ENCODE data around the gene RCC2.
"Not testable (repeated sequence)": the region's sequence is repeated elsewhere in the genome, so short reads cannot be mapped to it uniquely, and the experiment has no call there.

RCC2 gene

DNA sequence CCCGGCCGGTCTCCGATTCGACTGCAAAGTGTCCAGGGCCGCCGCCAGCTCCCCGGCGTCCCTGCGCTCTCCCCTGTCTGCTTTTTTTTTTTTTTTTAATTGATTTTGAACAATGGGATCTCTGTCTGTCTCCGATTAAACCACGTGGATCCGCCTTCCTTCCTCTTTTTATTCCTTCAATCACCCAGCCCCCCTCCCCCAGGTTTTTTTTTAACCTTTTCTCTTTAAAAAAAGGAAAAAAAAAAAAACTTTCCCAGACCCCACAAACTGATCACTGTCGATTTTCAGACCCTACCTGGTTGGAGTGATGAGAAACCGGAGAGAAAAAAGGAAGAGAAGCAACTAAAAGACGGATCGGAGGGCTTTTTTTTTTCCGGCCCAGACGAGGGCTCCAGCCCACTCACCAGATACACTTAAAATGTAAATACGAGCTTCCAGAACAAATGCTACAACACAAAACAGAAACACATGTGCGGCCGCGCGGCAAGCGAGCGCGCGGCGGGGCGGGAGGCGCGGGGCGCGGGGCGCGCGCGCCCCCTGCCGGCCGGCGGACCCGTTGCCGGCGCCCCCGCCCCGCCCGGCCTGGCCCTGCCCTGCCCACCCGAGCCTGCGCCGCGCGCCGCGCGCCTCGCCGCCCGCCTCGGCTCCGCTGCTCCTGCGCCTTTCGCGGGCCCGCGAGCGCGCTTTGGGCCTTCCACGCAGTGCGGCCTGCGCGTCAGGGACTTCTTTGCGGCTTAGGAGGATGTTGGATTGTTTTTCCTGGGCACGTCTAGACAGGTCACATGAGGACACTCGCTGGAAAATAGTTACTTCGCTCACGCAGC, at the start of gene RCC2:
Gene RCC2, minus strand, starts transcription at position 428 of the 824 bp plus-strand sequence. CDS start 1,163 bp downstream, outside the sequence.
- in situ Hi-C loops (cut with HindIII; ENCODE audit: low pct_ligation_motif_present, low pct_unique_long_range_greater_than_20kb, low sequenced_read_pairs): no loop called here
- peak; percentile 69 for DNase-seq

GRCh38 chr1:17486242-17486641, 46.8 kb upstream of the RCC2 start:
- in situ Hi-C loops (cut with HindIII; ENCODE audit: low pct_ligation_motif_present, low pct_unique_long_range_greater_than_20kb, low sequenced_read_pairs): no loop called here
- DNase-seq: no peak

DNA sequence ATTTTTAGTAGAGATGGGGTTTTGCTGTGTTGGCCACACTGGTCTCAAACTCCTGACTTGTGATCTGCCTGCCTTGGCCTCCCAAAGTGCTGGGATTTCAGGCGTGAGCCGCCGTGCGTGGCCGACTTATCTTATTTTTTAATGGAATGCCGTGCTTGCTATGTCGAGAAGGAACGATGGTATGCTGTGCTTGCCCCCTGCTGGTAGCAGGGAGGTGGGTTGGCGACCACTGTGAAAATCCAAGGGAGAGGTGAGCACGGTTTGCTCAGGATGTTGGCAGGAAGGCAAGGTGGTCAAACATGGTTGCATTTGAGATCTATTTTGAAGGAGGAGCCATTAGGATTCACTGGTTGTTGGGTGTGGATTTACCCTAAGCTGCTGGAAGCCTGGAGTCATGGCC, 45.8 kb upstream of the RCC2 start:
- in situ Hi-C loops (cut with HindIII; ENCODE audit: low pct_ligation_motif_present, low pct_unique_long_range_greater_than_20kb, low sequenced_read_pairs): no loop called here
- peak; percentile 25 for DNase-seq

DNA sequence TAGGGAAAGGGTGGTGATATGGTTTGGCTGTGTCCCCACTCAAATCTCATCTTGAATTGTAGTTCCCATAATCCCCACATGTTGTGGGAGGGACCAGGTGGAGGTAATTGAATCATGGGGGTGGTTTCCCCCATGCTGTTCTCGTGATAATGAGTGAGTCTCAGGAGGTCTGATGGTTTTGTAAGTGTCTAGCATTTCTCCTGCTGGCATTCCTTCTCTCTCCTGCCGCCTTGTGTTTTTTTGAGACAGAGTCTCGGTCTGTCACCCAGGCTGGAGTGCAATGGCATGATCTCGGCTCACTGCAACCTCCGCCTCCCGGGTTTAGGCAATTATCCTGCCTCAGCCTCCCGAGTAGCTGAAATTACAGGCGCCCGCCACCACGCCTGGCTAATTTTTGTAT, 42.5 kb upstream of the RCC2 start:
- in situ Hi-C loops (cut with HindIII; ENCODE audit: low pct_ligation_motif_present, low pct_unique_long_range_greater_than_20kb, low sequenced_read_pairs); DNase-seq: not testable (repeated sequence)

- DNase-seq: no peak
- in situ Hi-C loops (cut with HindIII; ENCODE audit: low pct_ligation_motif_present, low pct_unique_long_range_greater_than_20kb, low sequenced_read_pairs): no loop called here
These were observed 41.4 kb upstream of the RCC2 start for GRCh38 chr1:17480846-17481245.

DNA sequence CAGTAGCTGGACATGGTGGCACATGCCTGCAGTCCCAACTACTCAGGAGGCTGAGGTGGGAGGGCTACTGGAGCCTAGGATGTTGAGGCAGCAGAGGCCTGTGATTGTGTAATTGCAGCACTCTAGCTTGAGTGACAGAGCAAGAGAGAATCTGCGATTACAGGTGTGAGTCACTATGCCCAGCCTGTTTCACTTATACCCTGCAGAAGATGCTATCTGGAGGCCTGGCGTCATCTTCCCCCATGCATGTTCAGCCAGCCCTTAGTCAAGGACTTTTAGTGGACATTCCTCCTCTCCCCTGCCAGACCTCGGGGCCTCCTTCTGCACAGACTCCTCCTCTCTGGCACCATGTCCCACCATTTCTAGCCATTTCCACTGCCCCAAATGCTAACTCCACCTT, 36.3 kb upstream of the RCC2 start:
- DNase-seq: peak; percentile 15

DNA sequence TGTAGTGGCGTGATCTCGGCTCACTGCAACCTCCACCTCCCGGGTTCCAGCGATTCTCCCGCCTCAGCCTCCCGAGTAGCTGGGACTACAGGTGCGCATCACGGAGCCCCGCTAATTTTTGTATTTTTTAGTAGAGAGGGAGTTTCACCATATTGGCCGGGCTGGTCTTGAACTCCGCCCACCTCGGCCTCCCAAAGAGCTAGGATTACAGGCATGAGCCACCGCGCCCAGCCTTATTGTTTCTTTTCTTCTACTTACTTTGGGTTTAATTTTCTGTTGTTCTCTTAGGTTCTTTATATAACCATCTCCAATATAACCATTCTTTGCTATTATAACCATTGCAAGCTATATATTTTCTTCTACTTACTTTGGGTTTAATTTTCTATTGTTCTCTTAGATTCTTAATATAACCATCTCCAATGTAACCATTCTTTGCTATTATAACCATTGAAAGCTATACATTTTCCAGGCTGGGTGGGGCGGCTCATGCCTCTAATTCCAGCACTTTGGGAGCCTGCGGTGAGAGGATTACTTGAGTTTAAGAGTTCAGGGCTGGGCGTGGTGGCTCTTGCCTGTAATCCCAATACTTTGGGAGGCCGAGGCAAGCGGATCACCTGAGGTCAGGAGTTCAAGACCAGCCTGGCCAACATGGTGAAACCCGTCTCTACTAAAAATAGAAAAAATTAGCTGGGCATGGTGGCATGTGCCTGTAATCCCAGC, 35.5 kb upstream of the RCC2 start:
- DNase-seq; in situ Hi-C loops (cut with HindIII; ENCODE audit: low pct_ligation_motif_present, low pct_unique_long_range_greater_than_20kb, low sequenced_read_pairs): not testable (repeated sequence)

More for the DNA sequence above, 36.3 kb upstream of the RCC2 start:
- in situ Hi-C loops (cut with HindIII; ENCODE audit: low pct_ligation_motif_present, low pct_unique_long_range_greater_than_20kb, low sequenced_read_pairs): no loop called here

GRCh38 chr1:17472814-17473213, 33.3 kb upstream of the RCC2 start:
- in situ Hi-C loops (cut with HindIII; ENCODE audit: low pct_ligation_motif_present, low pct_unique_long_range_greater_than_20kb, low sequenced_read_pairs): no loop called here
- DNase-seq: no peak

- DNase-seq: no peak
- in situ Hi-C loops (cut with HindIII; ENCODE audit: low pct_ligation_motif_present, low pct_unique_long_range_greater_than_20kb, low sequenced_read_pairs): no loop called here
These were observed 31.9 kb upstream of the RCC2 start for GRCh38 chr1:17471393-17471792.

DNA sequence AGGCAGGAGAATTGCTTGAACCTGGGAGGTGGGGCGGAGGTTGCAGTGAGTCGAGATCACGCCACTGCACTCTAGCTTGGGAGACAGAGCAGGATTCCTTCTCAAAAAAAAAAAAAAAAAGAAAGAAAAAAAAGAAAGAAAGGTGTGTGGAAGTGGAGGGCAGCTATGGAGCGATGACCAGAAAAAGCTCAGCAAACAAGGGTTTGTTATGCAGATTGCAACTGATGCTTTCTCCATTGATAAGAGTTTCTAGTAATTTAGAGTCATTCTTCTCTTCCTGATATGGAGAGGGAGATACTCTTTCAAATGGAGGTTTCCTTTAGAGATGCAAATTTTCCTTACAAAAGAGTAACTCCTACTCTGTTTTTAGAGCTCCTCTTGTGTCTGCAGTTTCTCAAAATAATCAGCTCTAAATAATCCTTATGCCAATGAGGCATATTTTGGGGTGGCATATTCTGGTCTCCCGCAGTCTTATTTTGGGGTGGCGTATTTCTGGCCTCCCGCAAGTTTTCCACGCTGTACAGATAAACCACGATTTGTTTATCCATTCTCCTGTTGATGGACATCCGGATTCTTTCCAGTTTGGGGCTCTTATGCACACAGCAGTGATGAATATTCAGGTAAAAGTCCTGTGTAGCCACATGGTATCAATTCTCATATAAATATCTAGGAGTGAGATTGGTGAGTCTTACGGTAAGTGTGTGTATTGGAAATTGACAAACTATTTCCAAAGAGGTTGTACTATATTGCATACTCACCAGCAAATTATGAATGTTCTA, 30.7 kb upstream of the RCC2 start:
- in situ Hi-C loops (cut with HindIII; ENCODE audit: low pct_ligation_motif_present, low pct_unique_long_range_greater_than_20kb, low sequenced_read_pairs): no loop called here
- DNase-seq: no peak

DNA sequence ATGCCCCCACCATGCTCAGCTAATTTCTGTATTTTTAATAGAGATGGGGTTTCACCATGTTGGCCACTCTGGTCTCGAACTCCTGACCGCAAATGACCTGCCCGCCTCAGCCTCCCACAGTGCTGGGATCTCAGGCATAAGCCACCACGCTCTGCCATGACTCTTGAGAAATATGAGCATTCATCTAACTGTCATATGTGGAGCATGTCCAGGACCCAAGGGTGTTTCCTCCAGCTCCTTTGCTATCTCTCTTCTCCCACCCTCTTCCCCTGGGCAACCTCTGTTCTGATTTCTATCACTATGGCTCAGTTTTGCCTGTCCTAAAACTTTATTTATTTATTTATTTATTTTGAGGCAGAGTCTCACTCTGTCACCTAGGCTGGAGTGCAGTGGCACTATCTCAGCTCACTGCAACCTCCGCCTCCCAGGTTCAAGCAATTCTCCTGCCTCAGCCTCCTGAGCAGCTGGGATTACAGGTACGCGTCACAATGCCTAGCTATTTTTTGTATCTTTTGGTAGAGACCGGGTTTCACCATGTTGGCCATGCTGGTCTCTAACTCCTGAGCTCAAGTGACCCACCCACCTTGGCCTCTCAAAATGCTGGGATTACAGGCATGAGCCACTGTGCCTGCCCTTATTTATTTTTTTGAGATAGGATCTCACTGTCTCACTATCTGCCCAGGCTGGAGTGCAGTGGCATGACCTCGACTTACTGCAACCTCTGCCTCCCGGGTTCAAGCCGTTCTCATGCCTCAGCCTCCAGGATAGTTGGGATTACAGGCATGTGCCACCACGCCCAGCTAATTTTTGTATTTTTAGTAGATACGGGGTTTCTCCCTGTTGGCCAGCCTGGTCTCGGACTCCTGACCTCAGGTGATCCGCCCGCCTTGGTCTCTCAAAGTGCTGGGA, 29.1 kb upstream of the RCC2 start:
- DNase-seq; in situ Hi-C loops (cut with HindIII; ENCODE audit: low pct_ligation_motif_present, low pct_unique_long_range_greater_than_20kb, low sequenced_read_pairs): not testable (repeated sequence)

DNA sequence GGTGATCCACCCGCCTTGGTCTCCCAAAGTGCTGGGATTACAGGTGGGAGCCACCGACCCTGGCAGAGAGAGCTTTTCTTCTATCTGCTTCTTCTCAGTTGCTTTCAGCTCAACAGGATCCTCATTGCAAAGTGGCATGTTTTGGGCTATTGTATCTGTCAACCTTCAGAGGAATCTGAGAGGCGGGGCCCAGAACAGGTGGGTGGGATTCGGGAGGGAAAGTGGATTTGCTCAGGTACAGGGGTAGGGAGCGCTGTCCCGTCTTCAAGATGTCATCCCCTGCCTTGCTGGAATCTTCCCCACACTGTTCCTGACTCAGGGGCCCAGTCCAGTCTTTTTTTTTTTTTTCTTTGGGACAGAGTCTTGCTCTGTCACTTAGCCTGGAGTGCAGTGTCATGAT, 26.9 kb upstream of the RCC2 start:
- no peak for DNase-seq
- in situ Hi-C loops (cut with HindIII; ENCODE audit: low pct_ligation_motif_present, low pct_unique_long_range_greater_than_20kb, low sequenced_read_pairs): no loop called here

- no peak for DNase-seq
- in situ Hi-C loops (cut with HindIII; ENCODE audit: low pct_ligation_motif_present, low pct_unique_long_range_greater_than_20kb, low sequenced_read_pairs): no loop called here
These were observed 25.8 kb upstream of the RCC2 start for GRCh38 chr1:17465228-17465627.

DNA sequence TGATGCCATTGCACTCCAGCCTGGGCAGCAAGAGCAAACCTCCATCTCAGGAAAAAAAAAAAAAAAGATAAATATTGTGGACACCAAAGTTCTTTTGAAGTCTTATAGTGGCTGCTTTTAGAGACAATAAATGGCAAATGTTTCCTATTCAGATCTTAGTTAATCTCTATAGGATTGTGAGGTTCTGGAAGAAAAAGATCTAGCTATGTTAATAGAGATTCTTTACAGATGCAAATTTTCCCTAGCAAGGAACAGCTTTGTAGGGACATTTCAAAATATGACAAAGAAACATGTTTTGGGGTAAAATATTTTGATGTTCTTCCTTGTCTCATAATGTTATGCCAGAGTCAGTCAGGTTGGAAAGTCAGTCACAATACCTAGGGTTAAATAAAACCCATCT, 24.5 kb upstream of the RCC2 start:
- in situ Hi-C loops (cut with HindIII; ENCODE audit: low pct_ligation_motif_present, low pct_unique_long_range_greater_than_20kb, low sequenced_read_pairs): no loop called here
- DNase-seq: no peak

DNA sequence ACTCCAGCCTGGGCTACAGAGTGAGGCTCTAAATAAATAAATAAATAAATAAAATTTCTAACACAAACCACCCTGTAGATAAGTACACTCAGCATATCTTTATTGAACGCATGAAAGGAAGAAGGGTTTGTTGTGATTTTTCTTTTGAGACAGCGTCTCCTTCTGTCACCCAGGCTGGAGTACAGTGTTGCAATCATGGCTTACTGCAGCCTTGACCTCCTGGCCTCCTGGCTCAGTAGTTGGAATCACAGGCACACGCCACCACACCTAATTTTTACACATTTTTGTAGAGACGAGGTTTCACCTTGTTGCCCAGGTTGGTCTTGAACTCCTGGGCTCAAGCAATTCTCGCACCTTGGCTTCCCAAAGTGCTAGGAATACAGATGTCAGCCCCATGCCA, 23.2 kb upstream of the RCC2 start:
- in situ Hi-C loops (cut with HindIII; ENCODE audit: low pct_ligation_motif_present, low pct_unique_long_range_greater_than_20kb, low sequenced_read_pairs): no loop called here
- no peak for DNase-seq

GRCh38 chr1:17460219-17460618, 20.7 kb upstream of the RCC2 start:
- in situ Hi-C loops (cut with HindIII; ENCODE audit: low pct_ligation_motif_present, low pct_unique_long_range_greater_than_20kb, low sequenced_read_pairs): no loop called here
- DNase-seq: peak; percentile 63

GRCh38 chr1:17458794-17459193, 19.3 kb upstream of the RCC2 start:
- in situ Hi-C loops (cut with HindIII; ENCODE audit: low pct_ligation_motif_present, low pct_unique_long_range_greater_than_20kb, low sequenced_read_pairs): no loop called here
- no peak for DNase-seq

DNA sequence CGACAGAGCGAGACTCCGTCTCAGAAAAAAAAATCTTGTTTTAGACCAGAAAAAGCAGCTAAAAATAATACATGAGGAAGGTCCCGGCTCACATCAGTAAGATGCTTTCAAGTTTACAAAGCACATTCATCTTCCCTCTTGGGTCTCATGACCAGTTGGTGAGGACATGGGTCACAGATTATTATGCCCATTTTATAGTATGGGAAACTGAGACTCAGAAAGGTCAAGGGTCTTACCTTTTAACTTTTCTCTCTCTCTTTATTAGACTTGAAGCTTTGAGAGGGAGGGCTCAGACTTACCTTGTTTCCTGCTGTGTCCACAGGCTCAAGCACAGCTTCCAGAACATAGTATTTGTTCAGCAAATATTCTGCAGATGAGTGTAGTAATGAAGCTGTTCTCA, 13.2 kb upstream of the RCC2 start:
- in situ Hi-C loops (cut with HindIII; ENCODE audit: low pct_ligation_motif_present, low pct_unique_long_range_greater_than_20kb, low sequenced_read_pairs): no loop called here
- DNase-seq: no peak

Data from ACHN (cell line).